HepG2 (cell line): ENCODE measurements around the gene CPA2.

Experiments used
- AHR ChIP-seq: IDR thresholded peaks from 2 replicates; pipeline ENCODE4 v1.6.1; 2018; ENCODE audit warnings: missing genetic modification reagents, missing compliant biosample characterization
- DRAP1 ChIP-seq: IDR thresholded peaks from 2 replicates; pipeline ENCODE4 v1.6.1; 2016; ENCODE audit warnings: missing genetic modification reagents, missing compliant biosample characterization
- EP300 ChIP-seq, 3 experiments: sonication (generic) in 1 of 3; formaldehyde crosslinking in 1 of 3; IDR thresholded peaks; 2 replicates each; pipeline versions ENCODE4 v1.5.1 to v1.6.1; 2011 to 2020; ENCODE audit warnings: low read depth in 2 of 3, low read length in 2 of 3, borderline replicate concordance in 1 of 3, improper control_type of control experiment in 1 of 3, mild to moderate bottlenecking in 1 of 3, missing genetic modification reagents in 1 of 3, moderate library complexity in 1 of 3
- POLR2AphosphoS5 ChIP-seq: IDR thresholded peaks from 2 replicates; pipeline ENCODE4 v1.6.1; 2012; ENCODE audit warnings: low read depth, low read length
- SMARCE1 ChIP-seq: fragments of 450-650 bp; IDR thresholded peaks from 2 replicates; pipeline ENCODE4 v1.6.1; 2017; ENCODE audit warnings: borderline replicate concordance
- ZNF121 ChIP-seq: sonication (generic); formaldehyde crosslinking; IDR thresholded peaks from 2 replicates; pipeline ENCODE4 v1.5.0; 2020; ENCODE audit warnings: mild to moderate bottlenecking, missing genetic modification reagents
- ZNF263 ChIP-seq: sonication (generic); formaldehyde crosslinking; IDR thresholded peaks from 2 replicates; pipeline ENCODE4 v1.4.0; 2020; ENCODE audit warnings: missing genetic modification reagents
- ZNF460 ChIP-seq: sonication (generic); formaldehyde crosslinking; IDR thresholded peaks from 2 replicates; pipeline ENCODE4 v1.5.1; 2020; ENCODE audit warnings: missing genetic modification reagents, mild to moderate bottlenecking, borderline replicate concordance
- ZNF597 ChIP-seq: sonication (generic); formaldehyde crosslinking; IDR thresholded peaks from 2 replicates; pipeline ENCODE4 v1.5.0; 2020; ENCODE audit warnings: missing genetic modification reagents
- ZNF761 ChIP-seq: sonication (generic); formaldehyde crosslinking; conservative IDR thresholded peaks from 2 replicates; pipeline ENCODE4 v1.4.0; 2020; ENCODE audit warnings: mild to moderate bottlenecking, missing genetic modification reagents
- TF ChIP-seq, protein P1 (sequence below): sonication (generic); formaldehyde crosslinking; IDR thresholded peaks from 2 replicates; pipeline ENCODE4 v1.5.0; 2020; ENCODE audit warnings: mild to moderate bottlenecking, missing genetic modification reagents, moderate library complexity
- TF ChIP-seq, protein P2 (sequence below): fragments of 450-650 bp; IDR thresholded peaks from 2 replicates; pipeline ENCODE4 v1.6.1; 2017; ENCODE audit warnings: mild to moderate bottlenecking

DNA sequence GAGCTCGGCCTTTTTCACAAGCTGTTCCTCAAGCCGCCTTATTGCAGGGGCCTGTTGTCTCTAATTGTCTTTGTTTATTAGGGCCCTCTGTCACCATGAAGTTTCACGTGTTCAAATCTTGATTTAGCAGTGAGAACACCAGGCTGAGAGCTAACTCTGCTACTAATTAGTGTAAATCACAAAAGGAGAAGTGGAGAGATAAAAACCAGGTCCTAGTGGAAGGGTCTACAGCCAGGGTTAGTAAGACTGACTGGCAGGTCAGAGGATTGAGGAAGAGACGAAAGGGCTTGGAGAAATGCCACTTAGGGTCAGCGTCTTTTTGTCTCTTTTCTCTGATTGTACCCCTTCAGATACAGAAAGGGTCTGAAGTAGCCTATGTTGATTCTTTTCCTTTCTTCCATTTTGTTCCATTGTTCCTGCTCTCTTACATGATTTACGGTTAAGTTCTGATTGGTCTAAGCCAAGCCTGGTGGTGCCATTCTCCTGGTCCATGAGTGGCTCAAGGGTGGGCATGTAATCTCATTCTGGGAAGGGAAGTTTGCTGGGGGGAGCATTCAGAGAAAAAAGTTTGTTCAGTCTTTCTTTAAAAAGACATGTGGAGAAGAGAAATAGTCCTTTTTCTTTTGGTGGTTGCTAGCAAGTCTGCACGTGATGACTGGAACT, 37.7 kb upstream of the CPA2 start:
- TF ChIP-seq DRAP1 (no peak), ZNF121 (CRISPR knock-in tag) (no peak), ZNF761 (CRISPR knock-in tag) (no peak), EP300 (IDR thresholded peaks at IDR 0.05; ENCODE audit: low read depth in 2 of 2, low read length in 2 of 2) (no peak), EP300 (CRISPR knock-in tag; IDR thresholded peaks at IDR 0.05; ENCODE audit: borderline replicate concordance) (no peak), POLR2AphosphoS5 (no peak), ZNF597 (CRISPR knock-in tag) (no peak), ZNF460 (CRISPR knock-in tag) (no peak), SMARCE1 (no peak), AHR (CRISPR knock-in tag) (no peak), ZNF263 (no peak)
- TF ChIP-seq, protein P1, sequence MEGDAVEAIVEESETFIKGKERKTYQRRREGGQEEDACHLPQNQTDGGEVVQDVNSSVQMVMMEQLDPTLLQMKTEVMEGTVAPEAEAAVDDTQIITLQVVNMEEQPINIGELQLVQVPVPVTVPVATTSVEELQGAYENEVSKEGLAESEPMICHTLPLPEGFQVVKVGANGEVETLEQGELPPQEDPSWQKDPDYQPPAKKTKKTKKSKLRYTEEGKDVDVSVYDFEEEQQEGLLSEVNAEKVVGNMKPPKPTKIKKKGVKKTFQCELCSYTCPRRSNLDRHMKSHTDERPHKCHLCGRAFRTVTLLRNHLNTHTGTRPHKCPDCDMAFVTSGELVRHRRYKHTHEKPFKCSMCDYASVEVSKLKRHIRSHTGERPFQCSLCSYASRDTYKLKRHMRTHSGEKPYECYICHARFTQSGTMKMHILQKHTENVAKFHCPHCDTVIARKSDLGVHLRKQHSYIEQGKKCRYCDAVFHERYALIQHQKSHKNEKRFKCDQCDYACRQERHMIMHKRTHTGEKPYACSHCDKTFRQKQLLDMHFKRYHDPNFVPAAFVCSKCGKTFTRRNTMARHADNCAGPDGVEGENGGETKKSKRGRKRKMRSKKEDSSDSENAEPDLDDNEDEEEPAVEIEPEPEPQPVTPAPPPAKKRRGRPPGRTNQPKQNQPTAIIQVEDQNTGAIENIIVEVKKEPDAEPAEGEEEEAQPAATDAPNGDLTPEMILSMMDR = no peak
- TF ChIP-seq, protein P2, sequence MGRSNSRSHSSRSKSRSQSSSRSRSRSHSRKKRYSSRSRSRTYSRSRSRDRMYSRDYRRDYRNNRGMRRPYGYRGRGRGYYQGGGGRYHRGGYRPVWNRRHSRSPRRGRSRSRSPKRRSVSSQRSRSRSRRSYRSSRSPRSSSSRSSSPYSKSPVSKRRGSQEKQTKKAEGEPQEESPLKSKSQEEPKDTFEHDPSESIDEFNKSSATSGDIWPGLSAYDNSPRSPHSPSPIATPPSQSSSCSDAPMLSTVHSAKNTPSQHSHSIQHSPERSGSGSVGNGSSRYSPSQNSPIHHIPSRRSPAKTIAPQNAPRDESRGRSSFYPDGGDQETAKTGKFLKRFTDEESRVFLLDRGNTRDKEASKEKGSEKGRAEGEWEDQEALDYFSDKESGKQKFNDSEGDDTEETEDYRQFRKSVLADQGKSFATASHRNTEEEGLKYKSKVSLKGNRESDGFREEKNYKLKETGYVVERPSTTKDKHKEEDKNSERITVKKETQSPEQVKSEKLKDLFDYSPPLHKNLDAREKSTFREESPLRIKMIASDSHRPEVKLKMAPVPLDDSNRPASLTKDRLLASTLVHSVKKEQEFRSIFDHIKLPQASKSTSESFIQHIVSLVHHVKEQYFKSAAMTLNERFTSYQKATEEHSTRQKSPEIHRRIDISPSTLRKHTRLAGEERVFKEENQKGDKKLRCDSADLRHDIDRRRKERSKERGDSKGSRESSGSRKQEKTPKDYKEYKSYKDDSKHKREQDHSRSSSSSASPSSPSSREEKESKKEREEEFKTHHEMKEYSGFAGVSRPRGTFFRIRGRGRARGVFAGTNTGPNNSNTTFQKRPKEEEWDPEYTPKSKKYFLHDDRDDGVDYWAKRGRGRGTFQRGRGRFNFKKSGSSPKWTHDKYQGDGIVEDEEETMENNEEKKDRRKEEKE = no peak
